ENCODE results near the gene VGLL4. TPM values are rescaled to one million over a fixed set of nuclear protein-coding genes. Genes with fewer than 3 reads are reported as not detected.

Gene VGLL4
- total RNA-seq, 2 donors from 2014 or later: 57.7 to 63.7 TPM

DNA sequence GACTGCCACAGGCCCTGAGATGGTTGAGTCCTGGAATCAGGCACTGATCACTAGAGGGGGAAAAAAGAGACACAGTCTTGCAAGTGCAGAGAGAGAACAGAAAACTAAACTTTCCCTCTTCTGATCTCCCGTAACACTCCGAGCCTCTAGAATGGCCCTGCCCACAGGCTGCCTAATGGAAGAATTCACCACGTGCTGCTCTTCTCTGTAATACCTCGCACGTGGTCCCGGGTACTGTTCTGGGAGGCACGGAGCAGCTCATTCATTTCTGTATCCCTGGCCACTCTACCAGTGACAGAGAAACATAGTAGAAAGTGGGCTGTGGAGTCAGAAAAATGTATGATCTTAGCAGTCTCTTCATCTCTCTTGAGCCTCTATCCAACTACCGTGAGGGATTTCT, 30.4 kb downstream of the VGLL4 start:
- Histone ChIP-seq H3K4me1 (no peaks in the 10 kb centered on the region), H3K27ac (no peak overlapping the region), H3K36me3 (no peaks in the 10 kb centered on the region), H3K9me3 (no peaks in the 10 kb centered on the region), H3K9ac (ENCODE audit: low read depth in 2 of 2, low read length in 2 of 2) (no peak overlapping the region), H3K27me3 (no peaks in the 10 kb centered on the region), H3K4me3 (no peak overlapping the region)
- DNase-seq: no peak
- no peak for TF ChIP-seq CTCF (IDR thresholded peaks at IDR 0.05)
- intact Hi-C loops (cut with DNase I): no loop called here

- Histone ChIP-seq H3K9ac (ENCODE audit: low read depth in 2 of 2, low read length in 2 of 2) (no peak overlapping the region), H3K4me1 (no peaks in the 10 kb centered on the region), H3K36me3 (no peaks in the 10 kb centered on the region), H3K4me3 (no peak overlapping the region), H3K27ac (no peak overlapping the region), H3K27me3 (no peaks in the 10 kb centered on the region), H3K9me3 (no peaks in the 10 kb centered on the region)
- no peak for DNase-seq
- no peak for TF ChIP-seq CTCF (IDR thresholded peaks at IDR 0.05)
- intact Hi-C loops (cut with DNase I): no loop called here
Measured at GRCh38 chr3:11612515-11613188, 31.1 kb downstream of the VGLL4 start.

DNA sequence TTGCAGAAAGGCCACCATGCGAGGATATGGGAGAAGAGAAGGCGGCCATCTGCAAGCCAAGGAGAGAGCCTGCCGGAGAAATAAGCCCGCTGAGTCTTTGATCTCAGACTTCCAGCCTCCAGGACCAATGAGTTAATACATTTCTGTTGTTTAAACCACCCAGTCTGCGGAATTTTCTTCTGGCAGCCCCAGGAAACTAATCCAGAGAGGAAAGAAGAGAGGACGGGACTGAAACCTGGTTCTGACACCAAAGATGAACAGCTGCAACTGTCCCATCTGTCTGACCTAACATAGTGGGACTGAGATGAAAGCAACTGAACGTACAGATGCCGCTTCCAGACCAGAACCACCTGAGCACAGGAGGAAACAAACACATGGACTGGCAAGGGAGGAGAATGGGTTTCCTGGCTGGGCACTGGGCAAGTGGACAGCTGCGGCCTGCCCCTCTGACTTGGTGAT, 32.3 kb downstream of the VGLL4 start:
- DNase-seq: no peak
- H3K27me3 ChIP-seq: no peaks in the 10 kb centered on the region
- no peak overlapping the region for H3K27ac ChIP-seq
- intact Hi-C loops (cut with DNase I): no loop called here
- no peaks in the 10 kb centered on the region for H3K4me1 ChIP-seq
- no peak overlapping the region for H3K4me3 ChIP-seq
- no peak overlapping the region for H3K9ac ChIP-seq (ENCODE audit: low read depth in 2 of 2, low read length in 2 of 2)
- H3K36me3 ChIP-seq: no peaks in the 10 kb centered on the region
- TF ChIP-seq CTCF (IDR thresholded peaks at IDR 0.05): no peak
- no peaks in the 10 kb centered on the region for H3K9me3 ChIP-seq

GRCh38 chr3:11610700-11611275, 32.9 kb downstream of the VGLL4 start:
- Histone ChIP-seq H3K4me1 (no peaks in the 10 kb centered on the region), H3K9ac (ENCODE audit: low read depth in 2 of 2, low read length in 2 of 2) (no peak overlapping the region), H3K27ac (no peak overlapping the region)

DNA sequence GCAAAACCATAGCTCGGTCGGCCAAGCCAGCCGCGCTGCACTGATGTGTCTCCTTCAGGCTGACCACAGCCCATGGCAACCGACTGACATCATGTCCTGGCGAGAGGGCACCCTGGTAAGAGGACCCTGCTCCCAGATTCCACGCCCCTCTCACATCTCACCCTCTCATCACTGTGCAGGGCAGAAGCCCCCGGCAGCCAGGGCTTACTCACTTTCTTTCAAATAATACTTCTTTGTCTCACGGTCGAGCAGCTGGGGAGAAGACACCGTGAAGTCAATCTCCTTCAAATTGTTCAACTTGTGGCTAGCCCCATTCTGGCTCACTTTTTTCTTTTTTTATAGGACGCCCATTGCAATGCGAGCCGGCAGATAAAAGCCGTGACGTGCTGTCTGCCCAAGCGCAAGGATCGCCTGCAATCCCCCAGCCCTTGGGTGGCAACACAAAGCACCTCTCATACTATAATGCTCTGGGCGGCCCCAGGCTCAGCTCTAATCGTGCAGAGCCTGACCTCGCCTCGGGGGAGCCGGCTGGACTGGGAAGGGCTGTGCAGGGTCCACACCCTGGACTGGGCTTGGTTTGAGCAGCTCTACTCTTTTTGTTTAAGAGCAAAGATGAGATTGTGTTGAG, 33.6 kb downstream of the VGLL4 start:
- intact Hi-C loops (cut with DNase I): no loop called here
- no peaks in the 10 kb centered on the region for H3K4me1 ChIP-seq
- no peak overlapping the region for H3K4me3 ChIP-seq

More at GRCh38 chr3:11610700-11611275, 32.9 kb downstream of the VGLL4 start:
- DNase-seq: no peak
- Histone ChIP-seq H3K36me3 (no peaks in the 10 kb centered on the region), H3K27me3 (no peaks in the 10 kb centered on the region), H3K4me3 (no peak overlapping the region), H3K9me3 (no peaks in the 10 kb centered on the region)
- TF ChIP-seq CTCF (IDR thresholded peaks at IDR 0.05): no peak
- intact Hi-C loops (cut with DNase I): no loop called here

More for the DNA sequence above, 33.6 kb downstream of the VGLL4 start:
- H3K36me3 ChIP-seq: no peaks in the 10 kb centered on the region
- H3K9ac ChIP-seq (ENCODE audit: low read depth in 2 of 2, low read length in 2 of 2): no peak overlapping the region
- H3K9me3 ChIP-seq: no peaks in the 10 kb centered on the region
- H3K27ac ChIP-seq: no peak overlapping the region
- DNase-seq: peak; percentile 59
- TF ChIP-seq CTCF (IDR thresholded peaks at IDR 0.05): no peak
- H3K27me3 ChIP-seq: no peaks in the 10 kb centered on the region
